SKM-1 (cell line): ENCODE results near the gene ATXN2L.

Source experiments
- DNase-seq: peaks from one replicate; lab custom pipeline; 2025; ENCODE audit not compliant: unreplicated experiment; lab: John Stamatoyannopoulos, UW

Gene ATXN2L

GRCh38 chr16:28883221-28883996 lies 60.6 kb downstream of the ATXN2L start:
- no peak for DNase-seq

DNA sequence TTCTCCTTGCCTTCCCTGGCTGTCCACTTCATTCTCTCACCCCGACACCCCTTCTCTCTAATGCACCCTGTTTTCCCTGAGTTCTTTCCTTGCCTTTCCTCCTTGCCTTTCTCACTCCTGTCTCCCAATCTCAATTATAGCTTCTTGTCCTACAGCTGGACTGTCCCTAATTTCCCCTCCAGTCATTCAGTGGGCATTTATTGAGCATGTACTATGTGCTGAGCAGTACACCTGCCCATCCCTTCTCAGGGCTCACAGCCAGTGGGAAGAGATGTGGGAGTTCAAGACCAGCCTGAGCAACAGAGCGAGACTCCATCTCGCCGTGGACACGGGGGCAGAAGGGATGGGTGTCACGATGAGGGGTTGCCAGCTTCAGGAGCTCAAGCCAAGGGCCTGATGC lies 61.2 kb downstream of the ATXN2L start:
- no peak for DNase-seq
